Esophagus muscularis mucosa (tissue), 4 donors: Measurements from ENCODE around the gene TBCD.

ENCODE experiments used
- EP300 ChIP-seq: sonication (generic); formaldehyde crosslinking; IDR thresholded peaks from one replicate; pipeline ENCODE4 v1.6.1; 2017; ENCODE audit warnings: antibody characterized with exemption
- POLR2A ChIP-seq: fragments of 450-650 bp; IDR thresholded peaks from one replicate; pipeline ENCODE4 v1.6.1; 2017; ENCODE audit warnings: antibody characterized with exemption, moderate library complexity, mild to moderate bottlenecking, low read depth
- POLR2AphosphoS5 ChIP-seq, 2 donors: sonication (generic); formaldehyde crosslinking; IDR thresholded peaks; one replicate each; pipeline ENCODE4 v1.6.1; 2017; ENCODE audit warnings: antibody characterized with exemption in 2 of 2
- TF ChIP-seq, protein P1 (sequence below), 3 experiments: fragments of 200-600 bp in 2 of 3; fragments of 450-650 bp in 1 of 3; sonication (generic) in 2 of 3; IDR thresholded peaks; one replicate each; pipeline ENCODE4 v1.5.1; 2017 to 2019; ENCODE audit warnings: antibody characterized with exemption in 3 of 3, mild to moderate bottlenecking in 2 of 3, moderate library complexity in 1 of 3

DNA sequence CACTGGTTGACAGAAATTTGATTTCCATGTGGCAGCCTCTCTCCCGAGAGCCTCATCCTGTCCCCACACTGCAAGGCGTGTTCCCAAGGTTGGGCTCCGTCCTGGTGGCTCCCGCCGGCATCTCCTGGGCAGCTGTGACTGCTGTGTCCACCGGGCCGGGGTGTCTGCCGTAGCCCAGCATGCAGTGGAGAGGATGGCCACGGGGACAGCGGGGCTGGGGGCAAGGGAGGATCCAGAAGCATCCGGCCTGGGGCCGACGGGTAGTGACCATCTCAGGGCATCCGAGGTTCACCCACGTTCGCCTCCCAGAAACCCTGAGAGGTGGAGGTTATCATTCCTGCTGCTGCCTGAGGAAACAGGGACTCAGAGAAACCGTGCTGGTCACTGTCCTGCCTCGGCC lies 46.1 kb upstream of the TBCD start:
- TF ChIP-seq, protein P1, sequence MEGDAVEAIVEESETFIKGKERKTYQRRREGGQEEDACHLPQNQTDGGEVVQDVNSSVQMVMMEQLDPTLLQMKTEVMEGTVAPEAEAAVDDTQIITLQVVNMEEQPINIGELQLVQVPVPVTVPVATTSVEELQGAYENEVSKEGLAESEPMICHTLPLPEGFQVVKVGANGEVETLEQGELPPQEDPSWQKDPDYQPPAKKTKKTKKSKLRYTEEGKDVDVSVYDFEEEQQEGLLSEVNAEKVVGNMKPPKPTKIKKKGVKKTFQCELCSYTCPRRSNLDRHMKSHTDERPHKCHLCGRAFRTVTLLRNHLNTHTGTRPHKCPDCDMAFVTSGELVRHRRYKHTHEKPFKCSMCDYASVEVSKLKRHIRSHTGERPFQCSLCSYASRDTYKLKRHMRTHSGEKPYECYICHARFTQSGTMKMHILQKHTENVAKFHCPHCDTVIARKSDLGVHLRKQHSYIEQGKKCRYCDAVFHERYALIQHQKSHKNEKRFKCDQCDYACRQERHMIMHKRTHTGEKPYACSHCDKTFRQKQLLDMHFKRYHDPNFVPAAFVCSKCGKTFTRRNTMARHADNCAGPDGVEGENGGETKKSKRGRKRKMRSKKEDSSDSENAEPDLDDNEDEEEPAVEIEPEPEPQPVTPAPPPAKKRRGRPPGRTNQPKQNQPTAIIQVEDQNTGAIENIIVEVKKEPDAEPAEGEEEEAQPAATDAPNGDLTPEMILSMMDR (IDR thresholded peaks at IDR 0.05), result no peak
- TF ChIP-seq POLR2AphosphoS5 (IDR thresholded peaks at IDR 0.05) (no peak), POLR2A (no peak), EP300 (no peak)
